Measurements from ENCODE around the gene TTC24.
"Not testable (repeated sequence)": the region's sequence is repeated elsewhere in the genome, so short reads cannot be mapped to it uniquely, and the experiment has no call there.

TTC24 gene

GRCh38 chr1:156586323-156586722 lies 6.8 kb downstream of the TTC24 start:
- no peak for DNase-seq (ENCODE audit: extremely low read depth in 1 of 2, low read depth in 1 of 2)

GRCh38 chr1:156586892-156587477 lies 7.5 kb downstream of the TTC24 start:
- DNase-seq (ENCODE audit: extremely low read depth in 1 of 2, low read depth in 1 of 2) = no peak

- not testable (repeated sequence) for DNase-seq (ENCODE audit: extremely low read depth in 1 of 2, low read depth in 1 of 2)
Observed at GRCh38 chr1:156587927-156588326, 8.4 kb downstream of the TTC24 start.

GRCh38 chr1:156589546-156589945 lies 10.0 kb downstream of the TTC24 start:
- no peak for DNase-seq (ENCODE audit: extremely low read depth in 1 of 2, low read depth in 1 of 2)

GRCh38 chr1:156590326-156591180 lies 11.0 kb downstream of the TTC24 start:
- DNase-seq (ENCODE audit: extremely low read depth in 1 of 2, low read depth in 1 of 2) = no peak

- DNase-seq (ENCODE audit: extremely low read depth in 1 of 2, low read depth in 1 of 2) = no peak
Observed at GRCh38 chr1:156591181-156591431, 11.6 kb downstream of the TTC24 start.

- peak; percentile 19 to 59 for DNase-seq (ENCODE audit: extremely low read depth in 1 of 2, low read depth in 1 of 2)
Observed at GRCh38 chr1:156591432-156592157, 12.1 kb downstream of the TTC24 start, which contains the start of gene NAXE. Gene NAXE (plus strand): TSS chr1:156591776. CDS start chr1:156591805, 29 bp downstream.

GRCh38 chr1:156592158-156592909 lies 12.8 kb downstream of the TTC24 start:
- DNase-seq (ENCODE audit: extremely low read depth in 1 of 2, low read depth in 1 of 2) = no peak

GRCh38 chr1:156592910-156593660 lies 13.6 kb downstream of the TTC24 start:
- no peak for DNase-seq (ENCODE audit: extremely low read depth in 1 of 2, low read depth in 1 of 2)

- DNase-seq (ENCODE audit: extremely low read depth in 1 of 2, low read depth in 1 of 2) = no peak
Observed at GRCh38 chr1:156593661-156593989, 14.1 kb downstream of the TTC24 start.

GRCh38 chr1:156594190-156594589 lies 14.7 kb downstream of the TTC24 start:
- DNase-seq (ENCODE audit: extremely low read depth in 1 of 2, low read depth in 1 of 2) = no peak

- DNase-seq (ENCODE audit: extremely low read depth in 1 of 2, low read depth in 1 of 2) = no peak
Observed at GRCh38 chr1:156595016-156595415, 15.5 kb downstream of the TTC24 start.

GRCh38 chr1:156596426-156596825 lies 16.9 kb downstream of the TTC24 start:
- no peak for DNase-seq (ENCODE audit: extremely low read depth in 1 of 2, low read depth in 1 of 2)

GRCh38 chr1:156598125-156598524 lies 18.6 kb downstream of the TTC24 start:
- DNase-seq (ENCODE audit: extremely low read depth in 1 of 2, low read depth in 1 of 2) = no peak

GRCh38 chr1:156598731-156599432 lies 19.4 kb downstream of the TTC24 start:
- no peak for DNase-seq (ENCODE audit: extremely low read depth in 1 of 2, low read depth in 1 of 2)

GRCh38 chr1:156599811-156600210 lies 20.3 kb downstream of the TTC24 start:
- DNase-seq (ENCODE audit: extremely low read depth in 1 of 2, low read depth in 1 of 2) = no peak

GRCh38 chr1:156600733-156601121 lies 21.2 kb downstream of the TTC24 start:
- no peak for DNase-seq (ENCODE audit: extremely low read depth in 1 of 2, low read depth in 1 of 2)

- peak; percentile 54 for DNase-seq (ENCODE audit: extremely low read depth in 1 of 2, low read depth in 1 of 2)
Observed at GRCh38 chr1:156601122-156601830, 21.8 kb downstream of the TTC24 start, which contains the start of gene GPATCH4. Gene GPATCH4 (minus strand): TSS chr1:156601479.

- DNase-seq (ENCODE audit: extremely low read depth in 1 of 2, low read depth in 1 of 2) = no peak
Observed at GRCh38 chr1:156601892-156602291, 22.4 kb downstream of the TTC24 start.
